Fibroblast of upper back skin (primary cell): Measurements from ENCODE around the gene KRTAP5-4.
"Not testable (repeated sequence)": the region's sequence is repeated elsewhere in the genome, so short reads cannot be mapped to it uniquely, and the experiment has no call there.

Experiments
- DNase-seq: peaks from one replicate; pipeline ENCODE4 v3.0.0-alpha.2; 2013

The KRTAP5-4 gene

DNA sequence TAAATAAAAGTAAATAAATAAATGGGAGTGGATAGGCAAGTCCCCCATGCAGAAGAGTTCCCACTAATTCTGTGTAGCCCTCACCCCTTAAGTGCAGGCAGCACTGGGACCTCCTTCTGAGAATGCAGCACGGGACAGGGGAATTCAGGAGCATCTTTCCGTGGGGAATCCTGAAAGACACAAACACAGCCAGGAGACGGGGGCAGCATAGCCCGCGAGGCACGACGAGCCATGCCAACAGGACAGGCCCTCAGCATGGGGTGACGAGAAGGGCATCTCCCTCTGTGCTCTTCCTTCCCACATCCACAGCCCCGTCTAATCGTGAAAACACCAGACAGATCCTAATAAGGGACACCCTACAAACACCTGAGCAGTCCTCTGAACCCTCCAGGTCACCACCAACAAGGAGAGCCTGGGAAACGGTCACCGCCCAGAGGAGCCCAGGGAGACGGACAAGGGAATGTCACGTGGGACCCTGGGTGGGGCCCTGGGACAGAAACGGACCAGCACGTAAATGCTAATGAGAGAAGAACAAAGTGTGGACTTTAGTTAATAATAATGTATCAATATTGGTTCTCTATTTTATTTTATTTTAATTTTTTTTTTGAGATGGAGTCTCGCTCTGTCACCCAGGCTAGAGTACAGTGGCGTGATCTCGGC lies 14.5 kb upstream of the KRTAP5-4 start:
- DNase-seq = no peak

DNA sequence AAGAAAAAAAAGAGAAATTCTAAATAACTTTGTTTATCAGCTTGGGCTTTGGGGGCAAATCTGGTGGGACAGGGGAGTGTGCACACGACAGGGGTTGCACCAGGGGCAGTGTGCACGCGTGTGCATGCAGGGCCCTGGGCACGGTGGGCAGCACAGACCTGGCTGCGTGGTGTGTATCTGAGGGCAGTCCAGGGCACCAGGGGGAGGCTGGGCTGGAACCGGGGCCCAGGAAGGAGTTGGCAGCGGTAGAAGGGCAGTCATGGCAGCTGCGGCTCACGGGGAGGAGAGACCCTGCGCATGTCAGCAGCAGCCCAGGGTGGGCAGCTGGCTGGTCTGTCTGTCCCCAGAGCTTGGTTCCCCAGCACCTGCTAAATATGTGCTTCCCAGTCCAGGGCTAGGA lies 11.9 kb upstream of the KRTAP5-4 start:
- no peak for DNase-seq

DNA sequence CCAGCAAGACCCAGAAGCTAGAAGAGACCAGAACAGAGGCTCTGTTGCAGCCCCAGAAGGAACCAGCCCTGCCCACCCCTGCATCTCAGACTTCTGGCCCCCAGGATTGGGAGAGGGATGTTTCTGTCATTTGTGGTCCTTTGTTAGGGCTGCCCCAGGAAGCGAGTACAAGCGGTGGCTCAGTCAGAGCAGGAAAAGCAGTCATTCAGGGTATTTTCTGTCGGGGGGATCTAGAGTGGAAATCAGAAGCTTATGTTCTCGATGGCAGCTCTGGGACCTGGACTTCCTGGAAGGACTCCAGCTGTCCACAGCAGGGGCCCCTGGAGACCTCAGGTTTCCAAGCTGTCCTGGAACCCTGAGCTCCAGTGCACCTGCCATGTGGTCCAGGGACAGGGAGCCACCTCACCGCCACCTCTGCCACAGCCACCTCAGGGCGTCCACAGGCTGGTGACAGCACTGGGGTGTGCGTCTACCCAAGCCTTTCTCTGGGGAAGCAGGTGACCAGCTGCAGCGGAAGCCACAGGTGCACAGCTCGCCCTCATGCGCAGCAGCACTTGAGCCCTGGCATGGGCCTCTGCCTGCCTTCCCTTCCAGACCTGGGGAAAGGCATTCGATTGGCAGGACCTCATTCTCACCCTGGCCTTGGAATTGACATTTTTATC lies 10.2 kb upstream of the KRTAP5-4 start:
- DNase-seq = no peak

DNA sequence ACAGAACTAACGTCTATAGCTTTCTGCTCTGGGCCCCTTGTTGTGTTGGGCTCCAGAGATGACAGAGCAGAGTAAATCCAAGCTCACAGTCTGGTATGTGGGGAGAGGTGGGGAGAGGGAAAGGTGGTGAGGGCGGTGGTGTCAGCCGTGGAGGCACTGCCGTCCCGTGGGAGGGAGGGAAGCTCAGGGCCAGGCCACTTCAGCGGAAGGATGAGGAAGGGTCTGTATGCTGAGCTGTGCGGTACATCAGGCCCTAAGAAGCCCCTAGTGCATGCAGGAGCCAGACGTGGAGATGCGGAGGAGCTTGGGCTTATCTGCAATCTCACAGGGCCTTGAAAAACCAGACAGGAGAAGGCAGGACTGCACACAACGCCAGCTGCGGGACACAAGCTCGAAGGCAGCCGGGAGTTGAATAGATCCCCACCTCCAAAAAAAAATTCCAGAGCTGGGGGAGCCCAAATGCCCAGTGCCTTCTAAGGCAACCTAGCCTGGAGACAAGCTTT lies 9.2 kb upstream of the KRTAP5-4 start:
- no peak for DNase-seq

DNA sequence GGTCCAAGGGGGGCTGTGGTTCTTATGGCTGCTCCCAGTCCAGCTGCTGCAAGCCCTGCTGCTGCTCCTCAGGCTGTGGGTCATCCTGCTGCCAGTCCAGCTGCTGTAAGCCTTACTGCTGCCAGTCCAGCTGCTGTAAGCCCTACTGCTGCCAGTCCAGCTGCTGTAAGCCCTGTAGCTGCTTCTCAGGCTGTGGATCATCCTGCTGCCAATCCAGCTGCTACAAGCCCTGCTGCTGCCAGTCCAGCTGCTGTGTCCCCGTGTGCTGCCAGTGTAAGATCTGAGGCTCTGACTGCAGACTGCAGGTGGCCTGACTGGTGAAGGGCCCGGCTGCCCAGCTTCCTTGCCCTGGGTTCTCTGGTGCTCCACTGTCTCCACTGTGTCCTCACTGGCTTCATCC lies 8.3 kb upstream of the KRTAP5-4 start:
- no peak for DNase-seq

DNA sequence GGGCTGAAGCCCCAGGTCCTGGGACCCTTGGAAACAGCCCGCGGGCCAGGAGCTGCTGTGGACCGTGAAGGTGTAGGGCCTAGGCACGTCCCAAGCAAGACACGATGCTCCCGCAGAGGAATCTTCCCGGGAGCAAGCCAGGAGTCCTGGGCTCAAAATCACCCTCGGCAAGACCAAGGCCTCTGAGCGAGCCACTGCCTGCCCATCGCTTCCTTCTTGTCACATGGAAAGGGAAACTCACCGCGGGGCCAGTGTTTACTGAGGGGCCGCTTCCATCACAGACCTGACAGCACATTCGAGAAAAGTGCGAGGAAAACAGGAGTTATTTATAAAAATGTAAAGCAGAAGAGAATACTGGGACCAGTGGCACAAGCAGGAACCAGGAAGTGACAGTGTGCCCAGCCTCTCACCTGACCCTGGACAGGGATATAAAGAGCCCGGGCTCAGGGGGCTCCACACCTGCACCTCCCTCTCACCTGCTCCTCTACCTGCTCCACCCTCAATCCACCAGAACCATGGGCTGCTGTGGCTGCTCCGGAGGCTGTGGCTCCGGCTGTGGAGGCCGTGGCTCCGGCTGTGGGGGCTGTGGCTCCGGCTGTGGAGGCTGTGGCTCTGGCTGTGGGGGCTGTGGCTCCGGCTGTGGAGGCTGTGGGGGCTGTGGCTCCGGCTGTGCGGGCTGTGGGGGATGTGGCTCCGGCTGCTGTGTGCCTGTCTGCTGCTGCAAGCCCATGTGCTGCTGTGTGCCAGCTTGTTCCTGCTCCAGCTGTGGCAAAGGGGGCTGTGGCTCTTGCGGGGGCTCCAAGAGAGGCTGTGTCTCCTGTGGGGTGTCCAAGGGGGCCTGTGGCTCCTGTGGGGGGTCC lies 7.6 kb upstream of the KRTAP5-4 start, which contains the start of gene KRTAP5-5:
KRTAP5-5 (plus strand) TSS at position 450 of the 860 bp plus-strand sequence; CDS start at position 516, 66 bp downstream.
- DNase-seq = no peak

DNA sequence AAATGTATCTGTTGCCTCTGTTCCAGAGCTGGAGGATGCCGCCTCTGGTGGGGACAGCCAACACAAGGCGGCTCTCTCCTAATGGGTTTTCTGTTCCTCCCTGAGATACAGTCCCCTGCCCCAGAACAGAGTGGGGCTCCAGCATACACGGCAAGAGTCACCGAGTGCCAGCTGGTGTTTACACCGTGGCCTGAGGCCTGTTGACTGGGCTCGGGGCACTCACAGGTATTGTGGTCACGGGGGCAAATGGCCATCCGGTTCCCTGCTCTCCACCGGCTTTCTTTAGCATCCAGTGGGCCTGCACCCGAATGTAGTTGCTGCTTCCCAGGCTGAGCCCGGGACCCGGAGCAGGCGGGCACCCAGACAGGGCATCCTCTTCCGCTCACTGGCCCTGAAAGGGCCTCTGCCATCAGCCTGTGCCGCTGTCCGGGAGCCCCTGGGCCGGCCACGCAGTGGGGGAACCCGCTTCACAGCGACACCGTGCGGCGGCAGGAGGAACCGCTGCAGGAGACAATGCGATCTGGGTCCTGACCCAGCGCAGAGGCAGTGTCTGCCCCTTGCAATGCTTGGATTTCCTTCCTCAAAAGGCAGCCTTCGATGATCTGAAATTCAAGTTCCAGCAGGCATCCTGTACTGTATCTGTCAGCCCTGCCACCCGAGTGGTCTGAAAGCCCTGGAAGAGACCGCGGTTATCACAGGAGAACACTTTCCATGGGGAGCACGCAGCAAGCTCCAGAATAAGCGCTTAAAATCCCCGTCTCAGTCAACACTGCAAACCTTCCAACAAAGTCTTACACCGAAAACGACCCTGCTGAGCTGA lies 6.8 kb upstream of the KRTAP5-4 start:
- peak; percentile 18 for DNase-seq

DNA sequence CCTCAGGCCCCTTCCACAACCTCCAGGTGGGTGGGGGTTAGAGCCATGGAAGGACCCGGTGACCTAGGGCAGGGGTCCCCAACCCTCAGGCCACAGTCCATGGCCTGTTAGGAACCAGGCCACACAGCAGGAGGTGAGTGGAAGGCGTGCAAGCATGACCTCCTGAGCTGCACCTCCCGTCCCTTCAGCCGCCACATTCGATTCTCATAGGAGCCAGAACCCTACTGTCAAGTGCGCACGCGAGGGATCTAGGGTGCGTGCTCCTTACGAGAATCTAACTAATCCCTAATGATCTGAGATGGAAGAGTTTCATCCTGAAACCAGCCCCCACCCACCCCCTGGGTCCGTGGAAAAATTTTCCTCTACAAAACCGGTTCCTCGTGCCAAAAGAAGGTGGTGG lies 3.6 kb upstream of the KRTAP5-4 start:
- DNase-seq = no peak

DNA sequence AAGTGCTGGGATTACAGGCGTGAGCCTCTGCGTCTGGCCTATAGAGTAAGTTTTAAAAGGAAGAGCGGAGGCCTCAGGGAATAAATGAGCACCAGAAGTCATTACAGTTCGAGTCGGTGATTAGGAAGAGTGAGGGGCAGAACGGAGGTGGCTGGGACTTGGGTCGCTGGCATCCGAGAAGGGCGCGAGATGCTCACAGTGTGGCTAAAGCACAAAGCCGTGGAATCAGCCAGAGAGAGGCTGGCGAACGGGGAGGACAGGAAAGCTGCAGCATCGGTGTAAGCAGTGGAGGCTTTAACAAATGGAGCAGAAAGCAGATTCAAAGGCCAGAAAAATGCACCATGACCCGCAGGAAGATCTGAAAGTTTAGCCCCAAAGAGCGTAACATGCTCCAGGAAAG lies 2.7 kb upstream of the KRTAP5-4 start:
- no peak for DNase-seq

DNA sequence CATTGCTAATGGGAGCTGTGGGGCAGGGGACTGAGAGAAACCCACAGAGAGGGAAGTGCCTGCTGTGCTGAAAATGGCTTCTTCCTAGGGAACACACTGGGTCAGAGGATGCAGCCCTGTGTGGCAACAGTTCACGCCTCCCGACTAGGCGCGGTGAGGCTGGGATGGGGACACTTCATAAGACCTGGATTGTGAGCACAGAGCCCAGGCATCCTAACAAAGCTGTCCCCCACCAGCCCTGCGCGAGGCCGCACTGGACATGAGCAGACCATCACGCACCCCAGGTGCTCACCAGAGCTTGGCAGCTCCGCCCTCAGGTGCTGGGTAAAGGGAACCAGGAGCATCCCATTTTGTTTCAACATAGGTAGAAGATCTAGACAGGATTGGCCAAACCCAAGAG lies 1.8 kb upstream of the KRTAP5-4 start:
- DNase-seq = no peak

DNA sequence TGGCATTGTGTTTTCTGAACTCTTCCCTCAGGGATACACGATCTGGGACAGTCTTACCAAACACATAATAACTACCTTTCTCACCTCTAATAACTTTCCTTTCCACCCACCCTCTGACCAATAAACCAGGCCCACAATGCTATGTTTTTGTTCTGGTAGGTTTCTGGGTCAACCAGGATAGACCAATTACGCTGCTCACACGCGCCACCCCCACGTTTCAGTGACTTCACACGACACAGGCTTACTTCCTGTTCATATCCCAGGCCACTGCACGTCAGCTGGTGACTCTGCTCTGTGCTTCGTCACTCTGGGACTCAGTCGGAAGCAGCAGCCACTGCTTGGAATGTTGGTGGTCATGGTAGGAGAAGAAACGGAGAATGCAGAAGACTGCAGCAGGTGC lies 2.5 kb downstream of the KRTAP5-4 start:
- DNase-seq = no peak

DNA sequence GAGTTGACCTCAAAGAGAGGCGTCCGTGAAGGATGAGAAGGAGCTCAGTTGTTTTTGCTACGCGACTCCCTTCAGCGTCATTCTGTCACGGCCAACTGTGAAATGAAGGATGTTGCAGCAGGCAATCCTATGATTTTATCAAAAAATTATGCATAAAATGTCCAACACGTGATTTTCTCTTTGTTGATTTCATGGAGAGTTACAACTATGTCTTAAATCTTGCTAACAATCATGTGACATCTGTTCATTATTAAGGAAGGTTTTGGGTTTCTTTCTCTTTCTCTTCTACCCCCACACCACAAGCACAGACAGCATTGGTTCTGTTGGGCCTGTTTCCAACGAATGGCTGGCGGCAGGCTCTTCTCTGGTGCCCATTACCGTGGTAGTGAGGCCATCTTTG lies 3.7 kb downstream of the KRTAP5-4 start:
- DNase-seq = peak; percentile 16

DNA sequence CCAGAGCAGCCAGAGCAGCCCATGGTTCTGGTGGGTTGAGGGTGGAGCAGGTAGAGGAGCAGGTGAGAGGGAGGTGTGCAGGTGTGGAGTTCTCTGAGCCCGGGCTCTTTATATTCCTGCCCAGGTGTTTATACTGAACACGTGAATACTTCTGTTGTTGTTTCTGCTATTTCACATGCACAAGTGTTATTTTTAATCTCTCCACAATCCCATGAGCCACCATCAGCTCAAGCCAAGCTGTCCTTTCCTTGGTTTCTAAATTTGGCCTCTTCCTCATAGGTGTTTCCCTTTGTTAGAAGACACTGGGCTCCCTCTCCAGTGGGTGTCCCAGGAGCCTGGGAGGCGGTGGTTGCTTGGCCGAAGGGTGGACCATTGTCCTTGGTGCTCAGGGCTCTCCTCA lies 13.6 kb downstream of the KRTAP5-4 start, which contains the start of gene KRTAP5-3:
KRTAP5-3 (minus strand) TSS at position 101 of the 400 bp plus-strand sequence; CDS start at position 23, 78 bp downstream.
- DNase-seq = no peak

DNA sequence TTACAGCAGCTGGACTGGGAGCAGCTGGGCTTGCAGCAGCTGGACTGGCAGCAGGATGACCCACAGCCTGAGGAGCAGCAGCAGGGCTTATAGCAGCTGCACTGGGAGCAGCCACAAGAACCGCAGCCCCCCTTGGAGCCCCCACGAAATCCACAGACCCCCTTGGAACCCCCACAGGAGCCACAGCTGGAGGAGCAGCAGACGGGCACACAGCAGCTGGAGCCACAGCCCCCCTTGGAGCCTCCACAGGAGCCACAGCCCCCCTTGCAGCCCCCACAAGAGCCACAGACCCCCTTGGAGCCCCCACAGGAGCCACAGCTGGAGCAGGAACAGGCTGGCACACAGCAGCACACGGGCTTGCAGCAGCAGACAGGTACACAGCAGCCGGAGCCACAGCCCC lies 14.0 kb downstream of the KRTAP5-4 start:
- DNase-seq = not testable (repeated sequence)

DNA sequence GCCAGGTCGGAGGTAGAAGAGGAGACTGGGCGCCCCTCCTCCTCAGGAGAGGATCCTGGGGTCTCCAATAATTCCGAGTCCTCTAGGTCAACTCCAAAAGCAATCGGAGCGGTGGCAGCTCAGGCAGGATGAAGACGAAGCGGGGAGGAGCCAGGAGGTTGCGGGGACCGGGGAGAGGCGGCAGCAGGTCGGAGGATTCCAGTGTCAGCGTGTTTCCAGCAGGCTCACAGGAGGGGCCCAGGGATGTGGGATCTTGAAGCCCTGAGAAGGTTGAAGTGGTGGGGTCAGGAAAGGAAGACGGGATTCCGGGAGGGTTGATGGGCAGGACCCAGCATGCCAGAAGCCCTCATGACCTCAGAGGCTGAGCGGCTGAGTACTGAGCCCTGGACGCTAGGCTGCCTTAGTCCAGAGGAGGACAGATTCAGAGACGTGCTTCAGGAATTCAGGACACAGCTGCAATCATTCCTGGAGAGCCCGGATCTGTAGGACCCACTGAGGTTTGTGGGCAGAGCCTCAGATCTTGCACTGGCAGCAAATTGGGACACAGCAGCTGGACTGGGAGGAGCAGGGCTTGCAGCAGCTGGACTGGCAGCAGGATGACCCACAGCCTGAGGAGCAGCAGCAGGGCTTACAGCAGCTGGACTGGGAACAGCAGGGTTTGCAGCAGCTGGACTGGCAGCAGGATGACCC lies 14.6 kb downstream of the KRTAP5-4 start:
- DNase-seq = not testable (repeated sequence)

DNA sequence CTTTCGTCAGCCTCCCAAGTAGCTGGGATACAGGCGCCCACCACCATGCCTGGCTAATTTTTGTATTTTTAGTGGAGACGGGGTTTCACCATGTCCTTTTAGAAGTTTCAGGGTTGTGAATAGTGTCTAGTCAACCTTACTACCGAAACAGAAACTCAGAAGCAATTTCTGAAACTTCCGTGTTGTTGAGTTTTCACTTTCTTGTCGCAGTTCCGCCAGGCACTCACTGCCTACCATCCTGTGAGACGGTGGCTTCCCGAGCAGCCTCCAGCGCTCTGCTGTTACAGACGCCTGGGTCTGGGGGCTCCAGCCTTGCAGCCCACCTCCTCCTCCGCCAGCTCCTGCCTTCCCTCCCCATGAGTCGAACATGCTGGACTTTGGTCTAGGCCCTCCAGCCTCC lies 16.0 kb downstream of the KRTAP5-4 start:
- DNase-seq = not testable (repeated sequence)

DNA sequence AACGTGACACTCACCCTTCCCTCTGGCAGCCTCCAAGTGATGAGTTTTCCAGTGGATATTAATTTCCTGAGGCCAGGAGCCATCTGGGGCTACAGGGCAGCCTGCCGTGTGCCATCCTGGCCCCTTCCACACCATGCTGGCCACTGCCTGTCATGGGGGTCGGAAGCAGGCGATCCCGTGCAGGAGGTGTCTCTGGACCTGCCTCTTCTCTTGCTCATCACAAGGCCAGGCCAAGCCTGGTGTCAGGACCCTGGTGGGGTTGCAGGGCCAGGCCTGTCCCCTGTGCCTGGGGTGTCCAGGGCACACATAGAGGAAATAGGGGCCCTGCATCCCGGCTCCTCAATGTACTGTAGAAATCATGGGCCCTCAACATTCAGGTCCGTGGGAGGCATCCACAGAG lies 17.2 kb downstream of the KRTAP5-4 start:
- DNase-seq = no peak

DNA sequence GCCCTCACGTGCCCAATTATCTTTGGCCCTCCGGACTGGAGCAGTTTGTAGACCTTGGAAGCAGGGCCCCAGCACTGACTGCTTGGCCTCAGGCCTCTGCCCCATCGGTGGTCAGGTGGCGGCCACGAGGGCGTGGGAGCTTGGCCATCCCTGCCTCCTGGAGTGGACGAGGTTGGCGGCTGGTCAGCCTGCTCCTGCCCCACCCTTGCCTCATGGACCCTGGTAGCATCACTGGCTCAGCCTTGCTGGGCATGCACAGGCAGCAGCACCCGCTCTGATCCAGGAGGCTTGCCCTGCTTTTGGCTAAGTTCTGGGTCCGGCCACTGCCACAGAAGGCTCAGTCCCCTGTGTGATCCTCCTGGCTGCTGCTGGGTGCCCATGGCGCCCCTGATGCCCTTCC lies 17.8 kb downstream of the KRTAP5-4 start:
- no peak for DNase-seq

DNA sequence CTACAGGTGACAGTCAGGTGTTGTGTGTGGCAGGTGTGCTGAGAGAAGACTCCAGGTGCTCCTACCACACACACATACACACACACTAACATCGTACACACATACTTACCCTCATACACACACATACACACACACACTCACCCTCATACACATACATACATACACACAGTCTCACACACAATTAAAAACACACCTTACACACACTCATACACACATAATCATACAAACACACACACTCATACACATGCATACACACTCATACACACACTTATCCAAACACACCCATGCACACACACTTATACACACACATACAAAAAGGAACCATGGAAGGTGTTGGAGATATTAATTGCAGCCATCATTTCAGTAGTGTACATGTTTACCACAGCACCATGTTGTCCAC lies 18.3 kb downstream of the KRTAP5-4 start:
- DNase-seq = no peak

DNA sequence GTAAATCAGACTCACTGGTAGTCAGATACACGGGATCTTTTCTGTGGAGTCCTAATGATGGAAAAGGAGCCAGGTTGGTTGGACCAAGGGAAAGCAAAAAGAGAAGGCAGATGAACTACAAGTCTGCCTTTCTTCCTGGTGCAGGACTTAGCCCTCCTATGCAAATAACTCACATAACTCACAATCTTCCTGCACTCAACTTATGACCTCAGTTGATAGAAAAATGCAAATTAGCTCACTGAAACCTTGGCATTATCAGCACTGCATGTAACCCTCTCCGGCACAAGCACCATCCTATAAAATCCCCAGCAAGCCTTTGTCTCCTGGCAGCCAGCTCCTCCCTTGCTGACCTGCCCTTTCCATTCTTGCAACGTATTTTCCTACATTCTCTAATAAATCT lies 20.3 kb downstream of the KRTAP5-4 start:
- not testable (repeated sequence) for DNase-seq

DNA sequence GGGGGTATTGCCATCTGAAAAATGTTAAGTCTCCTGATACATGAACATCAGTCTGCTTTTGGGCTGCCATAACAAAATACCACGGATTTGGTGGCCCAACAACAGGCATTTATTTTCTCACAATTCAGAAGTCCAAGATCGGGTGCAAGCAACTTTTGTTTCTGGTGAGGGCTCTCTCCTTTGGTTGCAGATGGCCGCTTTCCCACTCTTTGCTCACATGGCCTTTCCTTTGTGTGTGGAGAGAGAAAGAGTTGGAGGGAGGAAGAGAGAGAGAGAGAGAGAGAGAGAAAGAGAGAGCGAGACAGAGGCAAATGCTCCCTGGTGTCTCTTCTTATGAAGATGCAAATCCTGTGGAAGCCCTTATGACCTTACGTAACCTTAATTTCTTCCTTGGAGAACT lies 21.3 kb downstream of the KRTAP5-4 start:
- DNase-seq = no peak

DNA sequence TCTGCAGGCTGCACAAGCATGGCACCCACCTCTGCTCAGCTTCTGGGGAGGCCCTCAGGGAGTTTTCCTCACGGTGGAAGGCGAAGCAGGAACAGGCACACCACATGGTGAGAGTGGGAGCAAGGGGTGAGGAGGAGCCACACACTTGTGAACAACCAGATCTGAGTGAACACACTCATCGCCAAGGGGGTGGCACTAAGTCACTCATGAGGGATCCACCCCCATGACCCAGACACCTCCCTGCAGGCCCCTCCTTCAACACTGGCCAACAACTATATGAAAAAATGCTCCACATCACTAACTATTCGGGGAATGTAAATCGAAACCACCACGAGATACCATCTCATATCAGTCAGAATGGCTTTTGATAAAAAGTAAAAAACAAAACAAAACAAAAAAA lies 23.1 kb downstream of the KRTAP5-4 start:
- DNase-seq = no peak
